Measurements from ENCODE around the gene TENT5C.

Gene TENT5C

GRCh38 chr1:117584181-117584580, 21.7 kb upstream of the TENT5C start:
- no peaks in the 10 kb centered on the region for H3K27me3 ChIP-seq (ENCODE audit: insufficient read depth, low read depth, severe bottlenecking)
- DNase-seq: no peak
- H3K27ac ChIP-seq: no peak overlapping the region
- H3K4me3 ChIP-seq (ENCODE audit: low read depth, low read length): no peak overlapping the region
- H3K36me3 ChIP-seq: no peaks in the 10 kb centered on the region
- no peaks in the 10 kb centered on the region for H3K9me3 ChIP-seq (ENCODE audit: severe bottlenecking)
- TF ChIP-seq CTCF (IDR thresholded peaks at IDR 0.05; ENCODE audit: low read depth, low read length): no peak

DNA sequence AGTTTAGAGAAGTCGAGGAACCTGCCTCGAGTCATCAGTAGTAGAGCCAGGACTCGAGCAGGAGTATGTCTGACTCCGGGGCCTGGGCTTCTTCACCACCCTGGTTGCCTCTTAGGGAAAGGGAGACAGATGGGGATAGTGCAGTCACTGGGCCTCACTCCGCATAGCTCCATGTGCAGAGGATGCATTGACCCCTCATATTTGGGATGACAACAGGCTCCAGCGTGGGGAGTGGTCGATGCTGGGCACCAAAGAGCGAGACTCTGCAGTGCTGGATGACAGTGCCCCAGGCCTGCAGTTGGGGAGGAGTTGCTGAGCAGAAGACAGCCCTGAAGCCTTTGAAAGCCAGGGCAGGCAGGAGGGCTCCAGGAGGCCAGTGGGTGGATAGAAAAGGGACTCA, 20.8 kb upstream of the TENT5C start:
- no peaks in the 10 kb centered on the region for H3K36me3 ChIP-seq
- DNase-seq: peak; percentile 2
- H3K27me3 ChIP-seq (ENCODE audit: insufficient read depth, low read depth, severe bottlenecking): no peaks in the 10 kb centered on the region
- H3K4me3 ChIP-seq (ENCODE audit: low read depth, low read length): no peak overlapping the region
- TF ChIP-seq CTCF (IDR thresholded peaks at IDR 0.05; ENCODE audit: low read depth, low read length): no peak
- H3K27ac ChIP-seq: no peak overlapping the region
- no peaks in the 10 kb centered on the region for H3K9me3 ChIP-seq (ENCODE audit: severe bottlenecking)

DNA sequence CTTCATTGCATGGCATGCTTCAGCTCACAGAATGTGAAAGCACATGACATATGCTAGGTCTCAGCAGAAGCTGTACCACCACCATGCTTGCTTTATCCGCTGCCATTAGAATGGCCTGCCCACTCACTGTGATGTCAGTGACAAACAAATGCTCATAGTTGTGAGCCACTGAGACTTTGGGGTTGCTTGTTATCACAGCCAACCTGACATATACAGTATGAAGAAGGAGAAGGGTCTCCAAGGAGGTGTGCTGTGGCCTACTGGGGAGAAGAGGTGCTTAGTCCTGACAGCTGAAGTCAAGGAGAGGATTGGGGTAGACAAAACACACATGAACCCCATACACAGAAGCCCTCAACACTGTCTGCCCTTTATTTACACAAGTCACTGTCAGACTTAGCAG, 19.5 kb upstream of the TENT5C start:
- no peaks in the 10 kb centered on the region for H3K27me3 ChIP-seq (ENCODE audit: insufficient read depth, low read depth, severe bottlenecking)
- no peak overlapping the region for H3K4me3 ChIP-seq (ENCODE audit: low read depth, low read length)
- no peaks in the 10 kb centered on the region for H3K36me3 ChIP-seq
- no peak overlapping the region for H3K27ac ChIP-seq
- no peaks in the 10 kb centered on the region for H3K9me3 ChIP-seq (ENCODE audit: severe bottlenecking)
- no peak for DNase-seq
- TF ChIP-seq CTCF (IDR thresholded peaks at IDR 0.05; ENCODE audit: low read depth, low read length): no peak

DNA sequence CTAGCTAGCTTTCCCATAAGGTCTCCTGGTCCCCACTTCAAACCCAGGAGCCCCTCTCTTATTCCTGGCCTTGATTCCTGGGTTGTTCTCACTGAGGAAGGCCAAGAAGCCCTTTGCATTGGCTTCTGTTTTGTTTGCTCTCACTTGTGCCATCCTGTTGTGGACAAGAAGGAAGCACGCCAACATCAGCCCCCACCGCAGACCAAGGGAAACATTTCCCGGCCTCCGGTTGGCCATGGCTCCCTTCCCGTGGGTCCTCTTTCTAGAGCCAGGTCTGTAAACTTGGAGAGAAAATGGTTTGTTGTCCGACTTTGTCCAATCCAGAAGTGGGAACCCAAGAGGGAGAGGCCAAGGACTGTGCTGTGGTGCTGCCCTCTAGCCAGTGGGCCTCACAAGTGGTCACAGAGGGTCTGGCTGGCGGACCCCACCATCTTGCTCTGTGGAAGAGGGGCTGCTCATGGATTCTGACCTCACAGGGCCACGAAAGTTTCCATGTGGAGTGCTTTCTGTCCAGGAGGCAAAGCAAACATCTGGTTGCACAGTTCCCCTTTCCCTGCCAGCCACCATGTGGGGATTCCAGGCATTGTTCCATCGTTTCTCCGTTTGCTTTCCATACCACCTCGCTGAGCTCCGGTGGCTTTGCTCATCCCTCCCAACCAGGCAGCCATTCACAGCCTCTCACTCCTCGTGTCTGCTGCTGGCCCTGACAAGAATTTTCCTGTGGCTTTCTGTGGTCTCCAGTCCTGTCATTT, 18.9 kb upstream of the TENT5C start:
- Histone ChIP-seq H3K27me3 (ENCODE audit: insufficient read depth, low read depth, severe bottlenecking) (no peaks in the 10 kb centered on the region), H3K36me3 (no peaks in the 10 kb centered on the region), H3K9me3 (ENCODE audit: severe bottlenecking) (no peaks in the 10 kb centered on the region), H3K27ac (no peak overlapping the region), H3K4me3 (ENCODE audit: low read depth, low read length) (no peak overlapping the region)
- no peak for DNase-seq
- TF ChIP-seq CTCF (IDR thresholded peaks at IDR 0.05; ENCODE audit: low read depth, low read length): 0 out of 2 replicates have a peak, but pooled peaks have one; percentile 7

DNA sequence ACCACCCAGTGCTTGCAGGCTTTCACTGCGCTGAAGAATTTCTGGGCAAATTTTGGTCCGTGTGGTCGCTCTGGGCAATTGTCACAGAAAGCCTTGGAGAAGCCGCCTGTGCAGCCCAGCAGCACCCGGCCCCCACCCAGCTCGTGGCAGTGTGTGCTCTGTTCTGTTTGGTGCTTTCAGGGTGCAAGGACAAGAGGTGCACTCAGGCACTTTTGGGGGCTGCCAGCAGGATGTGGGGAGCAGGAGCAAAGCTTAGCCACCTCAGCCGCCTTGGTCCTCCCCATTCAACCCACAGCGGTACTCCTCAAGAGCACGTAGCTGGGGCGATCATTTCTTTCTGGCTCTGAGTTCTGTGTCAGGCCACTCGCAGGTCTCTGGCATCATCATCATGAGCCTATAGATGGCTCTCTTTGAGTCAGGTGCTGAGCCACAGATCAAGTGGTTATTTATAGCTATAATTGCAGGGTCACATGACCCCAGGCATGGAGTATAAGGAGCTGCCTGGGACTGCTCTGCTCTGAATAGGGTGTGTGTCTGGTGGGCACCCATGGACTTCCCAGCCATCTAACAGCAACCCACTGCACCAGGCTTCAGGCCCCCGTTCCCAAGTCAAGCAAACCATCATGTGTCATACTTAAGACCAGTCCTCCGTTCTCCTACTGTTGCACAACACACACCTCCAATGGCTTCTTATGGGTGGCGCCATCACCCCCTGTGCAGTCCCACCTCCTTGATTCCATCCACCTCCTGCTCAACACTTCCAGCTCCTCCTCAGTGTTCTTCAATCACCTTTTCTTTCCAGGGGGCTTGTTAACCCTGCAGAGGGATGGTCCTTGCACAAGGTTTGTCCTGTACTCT, 18.1 kb upstream of the TENT5C start:
- no peak for DNase-seq
- Histone ChIP-seq H3K27me3 (ENCODE audit: insufficient read depth, low read depth, severe bottlenecking) (no peaks in the 10 kb centered on the region), H3K27ac (no peak overlapping the region), H3K9me3 (ENCODE audit: severe bottlenecking) (no peaks in the 10 kb centered on the region), H3K36me3 (no peaks in the 10 kb centered on the region), H3K4me3 (ENCODE audit: low read depth, low read length) (no peak overlapping the region)
- TF ChIP-seq CTCF (IDR thresholded peaks at IDR 0.05; ENCODE audit: low read depth, low read length): no peak

Data from WERI-Rb-1 (cell line).